GM21529 (cell line): ENCODE data around the gene NRXN3.

Experiments
- ATAC-seq: cut with Tn5 transposase; IDR thresholded peaks from one replicate; pipeline ENCODE4 v1.9.1; 2021; ENCODE audit not compliant: unreplicated experiment

NRXN3 gene

GRCh38 chr14:79376557-79376956 lies 1206.4 kb downstream of the NRXN3 start:
- ATAC-seq: no peak

- ATAC-seq: no peak
Observed at GRCh38 chr14:79378020-79378419, 1207.8 kb downstream of the NRXN3 start.

- no peak for ATAC-seq
Observed at GRCh38 chr14:79379266-79379665, 1209.1 kb downstream of the NRXN3 start.

- no peak for ATAC-seq
Observed at GRCh38 chr14:79383031-79383430, 1212.9 kb downstream of the NRXN3 start.

GRCh38 chr14:79383475-79383874 lies 1213.3 kb downstream of the NRXN3 start:
- ATAC-seq: no peak

- no peak for ATAC-seq
Observed at GRCh38 chr14:79395061-79395460, 1224.9 kb downstream of the NRXN3 start.

GRCh38 chr14:79404874-79405511 lies 1234.8 kb downstream of the NRXN3 start:
- no peak for ATAC-seq

- ATAC-seq: no peak
Observed at GRCh38 chr14:79405512-79405910, 1235.3 kb downstream of the NRXN3 start.

- ATAC-seq: no peak
Observed at GRCh38 chr14:79407572-79407971, 1237.4 kb downstream of the NRXN3 start.

- no peak for ATAC-seq
Observed at GRCh38 chr14:79408696-79409095, 1238.5 kb downstream of the NRXN3 start.

GRCh38 chr14:79411403-79412174 lies 1241.4 kb downstream of the NRXN3 start:
- ATAC-seq: no peak

GRCh38 chr14:79412822-79413221 lies 1242.6 kb downstream of the NRXN3 start:
- ATAC-seq: no peak

- no peak for ATAC-seq
Observed at GRCh38 chr14:79413734-79414428, 1243.7 kb downstream of the NRXN3 start.

GRCh38 chr14:79415726-79416125 lies 1245.6 kb downstream of the NRXN3 start:
- ATAC-seq: no peak

- ATAC-seq: no peak
Observed at GRCh38 chr14:79417961-79418360, 1247.8 kb downstream of the NRXN3 start.

- no peak for ATAC-seq
Observed at GRCh38 chr14:79418649-79419415, 1248.7 kb downstream of the NRXN3 start.

GRCh38 chr14:79419571-79420327 lies 1249.6 kb downstream of the NRXN3 start:
- ATAC-seq: no peak

GRCh38 chr14:79420725-79421124 lies 1250.6 kb downstream of the NRXN3 start:
- no peak for ATAC-seq

- no peak for ATAC-seq
Observed at GRCh38 chr14:79421811-79422210, 1251.6 kb downstream of the NRXN3 start.

GRCh38 chr14:79424462-79424861 lies 1254.3 kb downstream of the NRXN3 start:
- ATAC-seq: no peak
